ENCODE results near the gene TMEM59L.

DNA sequence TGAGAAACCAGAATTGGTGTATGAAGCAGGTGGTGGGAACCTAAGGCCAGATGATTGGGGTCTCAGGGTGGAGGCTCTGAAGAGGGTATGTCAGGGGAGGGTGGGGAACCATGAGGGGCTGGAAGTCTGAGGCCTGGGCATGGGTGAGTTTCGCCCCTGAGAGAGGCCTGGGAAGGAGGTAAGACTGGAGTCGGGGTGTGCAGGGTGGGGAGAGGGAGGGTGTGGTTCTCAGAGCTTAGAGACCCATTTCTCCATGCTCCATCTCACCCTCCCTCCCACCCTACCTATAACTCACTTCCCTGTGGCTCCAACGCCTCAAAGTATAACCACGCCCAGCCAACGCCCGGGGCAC lies 23.1 kb downstream of the TMEM59L start:
- TF ChIP-seq, protein P1, sequence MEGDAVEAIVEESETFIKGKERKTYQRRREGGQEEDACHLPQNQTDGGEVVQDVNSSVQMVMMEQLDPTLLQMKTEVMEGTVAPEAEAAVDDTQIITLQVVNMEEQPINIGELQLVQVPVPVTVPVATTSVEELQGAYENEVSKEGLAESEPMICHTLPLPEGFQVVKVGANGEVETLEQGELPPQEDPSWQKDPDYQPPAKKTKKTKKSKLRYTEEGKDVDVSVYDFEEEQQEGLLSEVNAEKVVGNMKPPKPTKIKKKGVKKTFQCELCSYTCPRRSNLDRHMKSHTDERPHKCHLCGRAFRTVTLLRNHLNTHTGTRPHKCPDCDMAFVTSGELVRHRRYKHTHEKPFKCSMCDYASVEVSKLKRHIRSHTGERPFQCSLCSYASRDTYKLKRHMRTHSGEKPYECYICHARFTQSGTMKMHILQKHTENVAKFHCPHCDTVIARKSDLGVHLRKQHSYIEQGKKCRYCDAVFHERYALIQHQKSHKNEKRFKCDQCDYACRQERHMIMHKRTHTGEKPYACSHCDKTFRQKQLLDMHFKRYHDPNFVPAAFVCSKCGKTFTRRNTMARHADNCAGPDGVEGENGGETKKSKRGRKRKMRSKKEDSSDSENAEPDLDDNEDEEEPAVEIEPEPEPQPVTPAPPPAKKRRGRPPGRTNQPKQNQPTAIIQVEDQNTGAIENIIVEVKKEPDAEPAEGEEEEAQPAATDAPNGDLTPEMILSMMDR (tag by site-specific recombination; IDR thresholded peaks at IDR 0.05), result no peak
- TF ChIP-seq ZFP41 (tag by site-specific recombination; IDR thresholded peaks at IDR 0.05; ENCODE audit: borderline replicate concordance), result no peak
- no peak for TF ChIP-seq KLF1 (tag by site-specific recombination; IDR thresholded peaks at IDR 0.05)
- TF ChIP-seq PRDM1 (tag by site-specific recombination; IDR thresholded peaks at IDR 0.05), result no peak
- TF ChIP-seq, protein P2, sequence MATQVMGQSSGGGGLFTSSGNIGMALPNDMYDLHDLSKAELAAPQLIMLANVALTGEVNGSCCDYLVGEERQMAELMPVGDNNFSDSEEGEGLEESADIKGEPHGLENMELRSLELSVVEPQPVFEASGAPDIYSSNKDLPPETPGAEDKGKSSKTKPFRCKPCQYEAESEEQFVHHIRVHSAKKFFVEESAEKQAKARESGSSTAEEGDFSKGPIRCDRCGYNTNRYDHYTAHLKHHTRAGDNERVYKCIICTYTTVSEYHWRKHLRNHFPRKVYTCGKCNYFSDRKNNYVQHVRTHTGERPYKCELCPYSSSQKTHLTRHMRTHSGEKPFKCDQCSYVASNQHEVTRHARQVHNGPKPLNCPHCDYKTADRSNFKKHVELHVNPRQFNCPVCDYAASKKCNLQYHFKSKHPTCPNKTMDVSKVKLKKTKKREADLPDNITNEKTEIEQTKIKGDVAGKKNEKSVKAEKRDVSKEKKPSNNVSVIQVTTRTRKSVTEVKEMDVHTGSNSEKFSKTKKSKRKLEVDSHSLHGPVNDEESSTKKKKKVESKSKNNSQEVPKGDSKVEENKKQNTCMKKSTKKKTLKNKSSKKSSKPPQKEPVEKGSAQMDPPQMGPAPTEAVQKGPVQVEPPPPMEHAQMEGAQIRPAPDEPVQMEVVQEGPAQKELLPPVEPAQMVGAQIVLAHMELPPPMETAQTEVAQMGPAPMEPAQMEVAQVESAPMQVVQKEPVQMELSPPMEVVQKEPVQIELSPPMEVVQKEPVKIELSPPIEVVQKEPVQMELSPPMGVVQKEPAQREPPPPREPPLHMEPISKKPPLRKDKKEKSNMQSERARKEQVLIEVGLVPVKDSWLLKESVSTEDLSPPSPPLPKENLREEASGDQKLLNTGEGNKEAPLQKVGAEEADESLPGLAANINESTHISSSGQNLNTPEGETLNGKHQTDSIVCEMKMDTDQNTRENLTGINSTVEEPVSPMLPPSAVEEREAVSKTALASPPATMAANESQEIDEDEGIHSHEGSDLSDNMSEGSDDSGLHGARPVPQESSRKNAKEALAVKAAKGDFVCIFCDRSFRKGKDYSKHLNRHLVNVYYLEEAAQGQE (tag by site-specific recombination; IDR thresholded peaks at IDR 0.05), result no peak
- TF ChIP-seq YY1 (tag by site-specific recombination; IDR thresholded peaks at IDR 0.05), result no peak
- no peak for TF ChIP-seq ZNF138 (tag by site-specific recombination; IDR thresholded peaks at IDR 0.05; ENCODE audit: borderline replicate concordance)
- TF ChIP-seq ZNF121 (tag by site-specific recombination; IDR thresholded peaks at IDR 0.05), result no peak
- TF ChIP-seq ZNF561 (tag by site-specific recombination; IDR thresholded peaks at IDR 0.05; ENCODE audit: borderline replicate concordance), result no peak
- TF ChIP-seq ZNF404 (tag by site-specific recombination; IDR thresholded peaks at IDR 0.05), result no peak
- TF ChIP-seq GLIS1 (tag by site-specific recombination; IDR thresholded peaks at IDR 0.05), result no peak
